OCI-LY3 (cell line): ENCODE measurements around the gene COTL1.

Source experiments
- H2AFZ ChIP-seq: fragments of 200-600, 300-600 bp; shearing (Covaris generic); 2 replicates; pipeline ENCODE4 v1.6.0; 2014; ENCODE audit warnings: antibody characterized with exemption, low read depth, low read length
- H3K27ac ChIP-seq: fragments of 200-600, 300-600 bp; sonication (generic); 2 replicates; pipeline ENCODE4 v1.5.1; 2014; ENCODE audit warnings: mild to moderate bottlenecking, low read length, moderate library complexity, mixed read lengths
- H3K27me3 ChIP-seq: fragments of 200-600, 300-600 bp; sonication (generic); 2 replicates; pipeline ENCODE4 v1.6.1; 2014; ENCODE audit warnings: low read depth, low read length, mixed read lengths
- H3K36me3 ChIP-seq: fragments of 200-600, 300-600 bp; sonication (generic); replicated peaks from 2 replicates; pipeline ENCODE3; 2014; ENCODE audit warnings: low read depth, low read length, mixed read lengths
- H3K4me1 ChIP-seq: fragments of 300-600, 200-600 bp; sonication (generic); 2 replicates; pipeline ENCODE4 v1.6.1; 2014; ENCODE audit warnings: low read length, mixed read lengths
- H3K4me2 ChIP-seq: fragments of 200-600, 300-600 bp; sonication (generic); 2 replicates; pipeline ENCODE4 v1.6.1; 2014; ENCODE audit warnings: low read length, mixed read lengths
- H3K4me3 ChIP-seq: fragments of 300-600, 200-600 bp; sonication (generic); 2 replicates; pipeline ENCODE4 v1.5.1; 2014; ENCODE audit warnings: antibody characterized with exemption, mild to moderate bottlenecking, low read length, moderate library complexity
- H3K79me2 ChIP-seq: fragments of 300-600, 200-600 bp; shearing (Covaris generic); 2 replicates; pipeline ENCODE4 v1.6.1; 2014; ENCODE audit warnings: mild to moderate bottlenecking, low read length, mixed read lengths
- H3K9ac ChIP-seq: fragments of 300-600, 200-600 bp; shearing (Covaris generic); 2 replicates; pipeline ENCODE4 v1.6.0; 2014; ENCODE audit warnings: mild to moderate bottlenecking, low read length, moderate library complexity
- H3K9me3 ChIP-seq: fragments of 200-600, 300-600 bp; shearing (Covaris generic); 2 replicates; pipeline ENCODE4 v1.6.1; 2014; ENCODE audit warnings: low read length, mixed read lengths; ENCODE audit not compliant: insufficient read depth
- H4K20me1 ChIP-seq: fragments of 200-600, 300-600 bp; sonication (generic); 2 replicates; pipeline ENCODE4 v1.6.1; 2016; ENCODE audit warnings: low read length, mixed read lengths; ENCODE audit not compliant: insufficient read depth
- EZH2phosphoT487 ChIP-seq: fragments of 200-600 bp; shearing (Covaris generic); IDR thresholded peaks from 2 replicates; pipeline ENCODE4 v1.6.1; 2018; ENCODE audit warnings: antibody characterized with exemption, mixed run types, low read depth
- TF ChIP-seq, protein P1 (sequence below): fragments of 200-600, 300-600 bp; sonication (generic); IDR thresholded peaks from 2 replicates; pipeline ENCODE4 v1.5.1; 2014; ENCODE audit warnings: antibody characterized with exemption, low read length, low read depth

Gene COTL1

DNA sequence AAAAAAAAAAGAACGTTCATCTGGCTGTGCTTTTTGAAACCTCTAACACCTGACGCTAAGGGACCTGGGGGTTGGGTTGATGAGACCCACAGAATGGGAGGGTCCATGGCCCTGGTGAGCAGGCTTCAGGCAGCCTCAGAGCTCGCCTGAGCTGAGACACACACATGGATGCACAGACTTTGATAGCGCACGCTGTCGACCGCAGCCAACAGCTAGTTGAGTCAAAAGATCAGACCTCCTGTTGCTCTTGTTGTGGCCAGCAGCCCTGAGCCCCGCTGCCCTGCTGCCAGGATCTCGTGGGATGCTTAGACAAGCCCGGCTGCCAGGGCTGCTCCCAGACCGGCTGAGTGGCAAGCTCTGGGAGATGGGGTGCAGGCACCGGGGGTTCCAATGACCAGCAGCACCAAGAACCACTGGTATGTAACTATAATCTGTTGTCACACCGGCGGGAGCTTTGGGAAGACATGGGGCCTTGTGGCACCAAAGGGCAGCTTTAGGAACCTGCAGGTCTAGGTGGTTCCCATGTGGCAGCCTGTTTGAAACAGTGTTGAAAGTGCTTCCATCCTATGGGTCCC lies 93.4 kb downstream of the COTL1 start:
- H3K27ac ChIP-seq: no peak overlapping the region
- no peak overlapping the region for H2AFZ ChIP-seq
- no peaks in the 10 kb centered on the region for H3K36me3 ChIP-seq
- H3K9ac ChIP-seq: no peak overlapping the region
- peaks cover 3% of the 10 kb centered on the region; the same call in 1 of the 2 replicates for H3K27me3 ChIP-seq
- H3K9me3 ChIP-seq: no peaks in the 10 kb centered on the region
- H4K20me1 ChIP-seq: no peaks in the 10 kb centered on the region
- no peaks in the 10 kb centered on the region for H3K4me1 ChIP-seq
- no peak overlapping the region for H3K4me3 ChIP-seq
- no peak overlapping the region for H3K4me2 ChIP-seq
- TF ChIP-seq, protein P1, sequence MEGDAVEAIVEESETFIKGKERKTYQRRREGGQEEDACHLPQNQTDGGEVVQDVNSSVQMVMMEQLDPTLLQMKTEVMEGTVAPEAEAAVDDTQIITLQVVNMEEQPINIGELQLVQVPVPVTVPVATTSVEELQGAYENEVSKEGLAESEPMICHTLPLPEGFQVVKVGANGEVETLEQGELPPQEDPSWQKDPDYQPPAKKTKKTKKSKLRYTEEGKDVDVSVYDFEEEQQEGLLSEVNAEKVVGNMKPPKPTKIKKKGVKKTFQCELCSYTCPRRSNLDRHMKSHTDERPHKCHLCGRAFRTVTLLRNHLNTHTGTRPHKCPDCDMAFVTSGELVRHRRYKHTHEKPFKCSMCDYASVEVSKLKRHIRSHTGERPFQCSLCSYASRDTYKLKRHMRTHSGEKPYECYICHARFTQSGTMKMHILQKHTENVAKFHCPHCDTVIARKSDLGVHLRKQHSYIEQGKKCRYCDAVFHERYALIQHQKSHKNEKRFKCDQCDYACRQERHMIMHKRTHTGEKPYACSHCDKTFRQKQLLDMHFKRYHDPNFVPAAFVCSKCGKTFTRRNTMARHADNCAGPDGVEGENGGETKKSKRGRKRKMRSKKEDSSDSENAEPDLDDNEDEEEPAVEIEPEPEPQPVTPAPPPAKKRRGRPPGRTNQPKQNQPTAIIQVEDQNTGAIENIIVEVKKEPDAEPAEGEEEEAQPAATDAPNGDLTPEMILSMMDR: no peak
- TF ChIP-seq EZH2phosphoT487: no peak
- no peaks in the 10 kb centered on the region for H3K79me2 ChIP-seq

DNA sequence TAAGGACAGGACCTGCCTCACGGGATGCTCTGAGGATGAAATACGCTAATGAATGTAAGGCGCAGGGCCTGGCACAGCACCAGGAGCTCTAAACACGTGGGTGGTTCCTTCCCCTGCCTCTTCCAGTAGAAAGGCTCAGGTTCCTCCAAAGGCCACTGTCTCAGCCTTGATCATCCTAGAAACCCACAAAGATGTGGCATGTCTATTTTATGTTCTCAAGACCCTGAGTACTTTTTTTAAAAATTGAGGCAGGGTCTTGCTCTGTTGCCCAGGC lies 96.4 kb downstream of the COTL1 start:
- H3K4me2 ChIP-seq: no peak overlapping the region
- H2AFZ ChIP-seq: no peak overlapping the region
- H3K9ac ChIP-seq: no peak overlapping the region
- no peaks in the 10 kb centered on the region for H3K36me3 ChIP-seq
- H3K27ac ChIP-seq: no peak overlapping the region
- H3K9me3 ChIP-seq: no peaks in the 10 kb centered on the region
- TF ChIP-seq EZH2phosphoT487: no peak
- TF ChIP-seq, protein P1: no peak
- H4K20me1 ChIP-seq: no peaks in the 10 kb centered on the region
- no peak overlapping the region for H3K4me3 ChIP-seq
- peaks cover 3% of the 10 kb centered on the region; the same call in 1 of the 2 replicates for H3K27me3 ChIP-seq
- no peaks in the 10 kb centered on the region for H3K79me2 ChIP-seq
- no peaks in the 10 kb centered on the region for H3K4me1 ChIP-seq

DNA sequence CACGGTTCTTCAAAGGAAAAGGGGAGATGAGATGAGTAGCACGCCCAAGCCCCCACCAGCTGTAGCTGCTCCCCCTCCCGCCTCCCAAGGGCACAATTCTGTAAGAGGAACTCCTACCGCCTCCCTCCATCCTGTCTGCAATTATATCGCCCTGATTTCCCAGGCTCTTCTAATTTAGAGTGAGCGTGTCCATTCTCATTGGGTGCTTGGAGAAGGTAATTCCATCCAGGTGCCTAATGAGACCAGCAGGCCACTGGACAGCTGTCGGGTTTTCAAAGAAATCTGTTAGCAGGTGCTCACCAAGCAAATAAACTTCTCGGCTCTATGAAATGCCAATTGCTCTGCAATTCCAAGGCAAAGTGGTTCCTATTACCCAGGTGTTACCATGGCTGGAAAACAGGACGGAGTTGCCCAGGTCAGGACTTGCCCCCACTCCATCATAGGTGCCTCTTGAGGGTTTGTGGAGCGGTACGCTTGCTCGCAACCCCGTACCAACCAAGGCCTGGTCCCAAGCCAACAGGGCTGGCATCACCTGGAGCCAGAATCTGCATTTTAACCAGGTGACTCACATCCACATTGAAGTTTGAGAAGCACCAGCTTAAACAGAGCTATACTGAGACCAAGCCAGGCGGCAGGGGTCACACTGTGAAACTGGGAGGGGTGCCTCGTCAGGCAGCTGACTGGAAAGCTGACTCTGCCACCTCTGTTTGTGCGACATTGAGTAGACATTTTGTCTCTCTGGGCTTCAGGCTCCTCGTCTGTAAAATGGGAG lies 97.0 kb downstream of the COTL1 start:
- Histone ChIP-seq H3K79me2 (no peaks in the 10 kb centered on the region), H3K27ac (no peak overlapping the region), H3K4me2 (no peak overlapping the region), H3K9me3 (no peaks in the 10 kb centered on the region), H2AFZ (no peak overlapping the region), H3K4me3 (no peak overlapping the region), H3K9ac (no peak overlapping the region), H3K4me1 (no peaks in the 10 kb centered on the region), H3K36me3 (no peaks in the 10 kb centered on the region), H3K27me3 (peaks cover 3% of the 10 kb centered on the region; the same call in 1 of the 2 replicates), H4K20me1 (no peaks in the 10 kb centered on the region)
- TF ChIP-seq, protein P1: no peak

DNA sequence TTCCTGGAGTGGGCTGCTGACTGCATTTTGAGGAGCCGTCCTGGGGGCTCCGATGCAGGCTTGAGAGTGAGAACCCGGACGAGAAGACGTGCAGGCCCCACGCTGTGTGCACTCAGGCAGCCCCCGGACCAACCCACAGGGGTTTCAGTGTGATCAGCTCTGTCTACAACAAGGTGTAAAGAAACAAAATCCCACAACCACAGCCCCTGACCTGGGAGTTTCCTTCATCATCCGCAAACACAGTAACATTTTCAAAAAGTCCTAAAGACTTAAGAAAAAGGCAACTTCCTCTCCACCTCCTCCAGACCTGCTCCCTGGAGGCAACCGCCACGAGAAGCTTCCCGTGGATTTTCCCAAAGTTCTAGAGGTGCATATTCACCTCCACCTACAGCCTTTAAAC lies 98.0 kb downstream of the COTL1 start:
- Histone ChIP-seq H4K20me1 (no peaks in the 10 kb centered on the region), H3K27ac (no peak overlapping the region), H3K36me3 (no peaks in the 10 kb centered on the region), H3K27me3 (peaks cover 3% of the 10 kb centered on the region; the same call in 1 of the 2 replicates), H3K9me3 (no peaks in the 10 kb centered on the region), H2AFZ (no peak overlapping the region), H3K9ac (no peak overlapping the region), H3K4me2 (no peak overlapping the region), H3K4me3 (no peak overlapping the region), H3K79me2 (no peaks in the 10 kb centered on the region), H3K4me1 (peaks cover 9% of the 10 kb centered on the region)
- TF ChIP-seq, protein P1: no peak
- TF ChIP-seq EZH2phosphoT487: no peak
